Astrocyte of the cerebellum (primary cell): ENCODE measurements around the gene ITGB1BP1.
A peak's percentile ranks its signal among the peaks of the same experiment; 100 is the strongest.

Source experiments
- DNase-seq: peaks from one replicate; pipeline ENCODE4 v3.0.0-alpha.2; 2011; ENCODE audit warnings: low read depth
- H3K4me3 ChIP-seq: 2 replicates; pipeline ENCODE4 v1.5.1; 2011; ENCODE audit warnings: mild to moderate bottlenecking, low read depth, low read length, moderate library complexity
- CTCF ChIP-seq: IDR thresholded peaks from 2 replicates; pipeline ENCODE4 v1.5.1; 2012; ENCODE audit warnings: low read length, low read depth, moderate library complexity, mild to moderate bottlenecking; ENCODE audit errors: missing control alignments
- in situ Hi-C: cut with HindIII; loops from 2 replicates; pipeline ENCODE4 v1.10.0; 2017; ENCODE audit warnings: low sequenced_read_pairs

Gene ITGB1BP1

DNA sequence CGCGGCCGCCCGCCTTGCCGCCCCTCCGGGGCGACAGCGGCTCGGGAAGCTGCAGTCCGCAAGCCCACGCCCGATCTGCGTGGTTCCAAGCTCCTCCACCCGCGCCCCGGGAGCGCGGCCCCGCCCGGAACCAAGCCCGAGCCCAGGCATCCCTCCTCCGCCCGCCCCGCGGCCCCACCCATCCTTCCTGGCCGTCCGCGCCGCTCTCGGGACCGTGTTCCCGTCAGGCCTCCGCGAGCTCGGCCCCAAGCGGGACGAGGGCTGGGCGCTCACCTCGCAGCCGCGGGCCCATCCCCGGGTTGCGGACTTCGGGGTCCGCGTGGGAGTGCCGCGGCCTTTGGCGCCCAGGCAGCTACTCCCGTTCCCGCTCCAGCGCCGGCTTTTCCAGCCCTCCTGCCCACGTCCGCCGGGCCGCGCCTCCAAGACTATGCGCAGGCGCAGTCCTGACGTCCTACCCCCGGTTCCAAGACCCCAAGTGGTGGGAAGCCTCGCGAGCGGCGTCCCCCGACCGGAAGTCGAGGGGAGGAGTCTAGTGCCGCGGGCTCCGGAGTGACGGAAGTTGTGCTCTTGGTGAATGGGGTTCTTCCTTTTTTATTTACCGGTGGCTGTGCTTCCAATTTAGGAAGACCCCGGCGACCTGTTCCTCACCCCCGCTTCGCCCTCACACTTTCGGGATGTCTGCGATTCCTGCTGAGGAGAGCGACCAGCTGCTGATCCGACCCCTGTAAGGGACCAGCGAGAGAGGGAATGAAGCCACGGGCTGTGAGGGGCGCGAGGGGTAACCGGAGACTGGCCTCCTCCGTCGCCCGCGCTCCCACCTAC, at the start of gene ITGB1BP1, which contains the start of gene CPSF3:
TSS of gene ITGB1BP1 (minus strand) at position 429 of the 822 bp plus-strand sequence. CDS start 4,831 bp downstream, outside the sequence.
TSS of gene CPSF3 (plus strand) at position 555 of the 822 bp plus-strand sequence. CDS start at position 675, 120 bp downstream.
- TF ChIP-seq CTCF: no peak
- in situ Hi-C loops: no loop called here

GRCh38 chr2:9472511-9472910, 49.2 kb upstream of the ITGB1BP1 start:
- in situ Hi-C loops: no loop called here
- no peak for TF ChIP-seq CTCF
- no peak overlapping the region for H3K4me3 ChIP-seq
- no peak for DNase-seq

More for the DNA sequence above, at the start of gene ITGB1BP1, which contains the start of gene CPSF3:
- peak; percentile 94 for DNase-seq
- peak within 1 kb of the TSS; percentile 98 for H3K4me3 ChIP-seq

GRCh38 chr2:9471206-9471605, 47.9 kb upstream of the ITGB1BP1 start:
- in situ Hi-C loops: no loop called here
- no peak for TF ChIP-seq CTCF
- H3K4me3 ChIP-seq: no peak overlapping the region
- no peak for DNase-seq

DNA sequence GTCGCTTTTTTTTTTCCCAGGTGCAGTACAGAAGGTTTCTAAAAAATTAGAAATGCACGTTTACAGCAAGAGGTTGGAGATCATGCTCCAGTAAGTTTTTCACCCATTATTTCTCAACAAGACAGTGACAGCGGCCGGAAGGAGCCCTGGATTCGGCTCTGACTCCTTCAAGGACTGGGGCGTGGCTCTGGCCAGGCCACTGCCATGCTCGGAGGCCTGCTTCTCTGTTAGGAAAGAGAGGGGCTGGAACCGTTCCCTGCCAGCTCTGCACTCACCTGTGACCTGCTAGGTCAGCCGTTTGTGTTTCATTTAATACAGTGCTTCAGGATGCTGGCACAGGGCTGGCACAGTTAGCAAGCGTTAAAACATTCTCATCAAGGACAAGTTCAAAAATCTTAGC, 44.4 kb upstream of the ITGB1BP1 start:
- DNase-seq: no peak
- in situ Hi-C loops: no loop called here
- no peak for TF ChIP-seq CTCF
- no peak overlapping the region for H3K4me3 ChIP-seq

DNA sequence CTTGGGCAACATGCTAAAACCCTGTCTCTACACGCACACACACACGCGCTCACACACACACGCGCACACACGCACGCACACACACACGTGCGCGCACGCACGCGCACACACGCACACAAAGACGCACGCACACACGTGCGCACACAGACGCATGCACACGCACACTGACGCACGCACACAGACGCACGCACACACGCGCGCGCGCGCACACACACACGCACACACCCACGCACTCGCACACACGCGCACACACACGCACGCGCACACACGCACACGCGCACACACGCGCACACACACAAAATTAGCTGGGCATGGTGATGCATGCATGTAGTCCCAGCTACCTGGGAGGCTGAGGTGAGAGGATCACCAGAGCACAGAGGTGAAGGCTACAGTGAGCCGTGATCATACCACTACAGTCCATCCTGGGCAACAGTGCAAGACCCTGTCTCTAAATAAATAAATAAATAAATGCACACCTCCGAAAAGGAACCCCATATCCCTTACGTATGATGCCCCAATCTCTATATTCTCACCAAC, 42.9 kb upstream of the ITGB1BP1 start:
- in situ Hi-C loops: no loop called here

DNA sequence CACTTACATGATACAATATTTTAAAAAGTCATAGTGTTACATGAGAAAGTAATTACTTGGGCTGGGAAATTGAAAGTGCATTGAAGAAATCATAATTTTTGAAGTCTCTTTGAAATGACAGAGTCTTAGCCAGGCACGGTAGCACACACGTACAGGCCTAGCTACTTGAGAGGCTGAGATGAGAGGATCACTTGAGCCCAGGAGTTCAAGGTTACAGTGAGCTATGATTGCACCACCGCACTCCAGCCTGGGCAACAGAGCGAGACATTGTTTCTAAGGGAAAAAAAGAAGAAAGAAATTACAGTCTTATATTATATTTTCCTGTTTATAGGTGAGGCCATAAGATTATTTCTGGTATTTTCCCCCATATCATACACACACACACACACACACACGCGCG, 41.8 kb upstream of the ITGB1BP1 start:
- TF ChIP-seq CTCF: no peak
- H3K4me3 ChIP-seq: no peak overlapping the region
- in situ Hi-C loops: no loop called here
- no peak for DNase-seq

More for the DNA sequence above, 42.9 kb upstream of the ITGB1BP1 start:
- no peak for TF ChIP-seq CTCF
- DNase-seq: no peak
- H3K4me3 ChIP-seq: no peak overlapping the region
